ENCODE results near the gene CASP12. TPM values are rescaled to one million over a fixed set of nuclear protein-coding genes. Genes with fewer than 3 reads are reported as not detected.

The CASP12 gene
- total RNA-seq, 1 donor from 2014 or later: not detected

GRCh38 chr11:104856607-104857006, 41.7 kb downstream of the CASP12 start:
- Histone ChIP-seq H3K36me3 (ENCODE audit: control insufficient read depth, insufficient read depth, low read length) (no peaks in the 10 kb centered on the region), H3K4me3 (ENCODE audit: low read depth, low read length) (no peak overlapping the region), H3K27me3 (ENCODE audit: control insufficient read depth, insufficient read depth, low read length) (no peaks in the 10 kb centered on the region)
- DNase-seq (ENCODE audit: low read depth) (peak; percentile 31), FAIRE-seq (no peak)
- TF ChIP-seq CTCF (IDR thresholded peaks at IDR 0.05; ENCODE audit: insufficient read depth, low read length, severe bottlenecking): no peak

GRCh38 chr11:104855965-104856364, 42.3 kb downstream of the CASP12 start:
- no peak overlapping the region for H3K4me3 ChIP-seq (ENCODE audit: low read depth, low read length)
- no peaks in the 10 kb centered on the region for H3K27me3 ChIP-seq (ENCODE audit: control insufficient read depth, insufficient read depth, low read length)
- no peak for TF ChIP-seq CTCF (IDR thresholded peaks at IDR 0.05; ENCODE audit: insufficient read depth, low read length, severe bottlenecking)
- no peak for FAIRE-seq
- H3K36me3 ChIP-seq (ENCODE audit: control insufficient read depth, insufficient read depth, low read length): no peaks in the 10 kb centered on the region
- DNase-seq (ENCODE audit: low read depth): no peak

DNA sequence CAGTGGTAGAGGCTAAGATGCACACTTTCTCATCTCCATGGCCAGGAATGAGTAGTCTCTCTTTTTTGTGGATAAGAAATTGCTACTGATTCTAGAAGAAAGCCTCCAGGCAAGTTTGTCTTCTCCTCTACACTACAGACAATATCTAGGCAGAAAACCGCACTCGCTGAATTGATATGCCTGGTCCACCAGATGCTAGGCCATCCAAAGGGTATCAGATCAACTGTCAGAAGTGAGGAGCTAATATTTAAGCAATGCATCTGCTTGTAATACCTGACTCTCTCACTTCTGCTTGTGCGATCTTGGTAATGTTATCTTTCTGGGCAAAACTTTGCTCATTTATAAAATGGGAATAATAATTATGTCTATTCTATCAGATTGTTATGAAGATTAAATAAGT, 45.0 kb downstream of the CASP12 start:
- DNase-seq (ENCODE audit: low read depth) (no peak), FAIRE-seq (no peak)
- Histone ChIP-seq H3K4me3 (ENCODE audit: low read depth, low read length) (no peak overlapping the region), H3K36me3 (ENCODE audit: control insufficient read depth, insufficient read depth, low read length) (no peaks in the 10 kb centered on the region), H3K27me3 (ENCODE audit: control insufficient read depth, insufficient read depth, low read length) (no peaks in the 10 kb centered on the region)
- no peak for TF ChIP-seq CTCF (IDR thresholded peaks at IDR 0.05; ENCODE audit: insufficient read depth, low read length, severe bottlenecking)

GRCh38 chr11:104852811-104853210, 45.4 kb downstream of the CASP12 start:
- no peak for DNase-seq (ENCODE audit: low read depth)
- no peak for TF ChIP-seq CTCF (IDR thresholded peaks at IDR 0.05; ENCODE audit: insufficient read depth, low read length, severe bottlenecking)
- Histone ChIP-seq H3K36me3 (ENCODE audit: control insufficient read depth, insufficient read depth, low read length) (no peaks in the 10 kb centered on the region), H3K4me3 (ENCODE audit: low read depth, low read length) (no peak overlapping the region), H3K27me3 (ENCODE audit: control insufficient read depth, insufficient read depth, low read length) (no peaks in the 10 kb centered on the region)
- no peak for FAIRE-seq

DNA sequence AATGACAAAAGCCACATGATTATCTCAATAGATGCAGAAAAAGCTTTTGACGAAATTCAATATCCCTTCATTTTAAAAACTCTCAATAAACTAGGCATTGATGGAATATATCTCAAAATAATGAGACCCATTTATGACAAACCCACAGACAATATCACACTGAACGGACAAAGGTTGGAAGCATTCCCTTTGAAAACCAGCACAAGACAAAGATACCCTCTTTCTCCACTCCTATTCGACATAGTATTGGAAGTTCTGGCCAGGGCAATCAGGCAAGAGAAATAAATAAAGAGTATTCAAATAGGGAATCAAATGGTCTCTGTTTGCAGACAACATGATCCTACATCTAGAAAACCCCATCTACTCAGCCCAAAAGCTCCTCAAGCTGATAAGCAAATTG, 52.0 kb downstream of the CASP12 start:
- no peak for TF ChIP-seq CTCF (IDR thresholded peaks at IDR 0.05; ENCODE audit: insufficient read depth, low read length, severe bottlenecking)
- H3K27me3 ChIP-seq (ENCODE audit: control insufficient read depth, insufficient read depth, low read length): no peaks in the 10 kb centered on the region
- DNase-seq (ENCODE audit: low read depth) (no peak), FAIRE-seq (no peak)
- H3K36me3 ChIP-seq (ENCODE audit: control insufficient read depth, insufficient read depth, low read length): no peaks in the 10 kb centered on the region
- no peak overlapping the region for H3K4me3 ChIP-seq (ENCODE audit: low read depth, low read length)

GRCh38 chr11:104844451-104844850, 53.8 kb downstream of the CASP12 start:
- Histone ChIP-seq H3K36me3 (ENCODE audit: control insufficient read depth, insufficient read depth, low read length) (no peaks in the 10 kb centered on the region), H3K27me3 (ENCODE audit: control insufficient read depth, insufficient read depth, low read length) (no peaks in the 10 kb centered on the region), H3K4me3 (ENCODE audit: low read depth, low read length) (no peak overlapping the region)
- no peak for TF ChIP-seq CTCF (IDR thresholded peaks at IDR 0.05; ENCODE audit: insufficient read depth, low read length, severe bottlenecking)
- DNase-seq (ENCODE audit: low read depth) (no peak), FAIRE-seq (no peak)

All from bronchial epithelial cell (primary cell).